ENCODE results near the gene MCCC2. TPM values are rescaled to one million over a fixed set of nuclear protein-coding genes. Genes with fewer than 3 reads are reported as not detected.
"Not testable (repeated sequence)": the region's sequence is repeated elsewhere in the genome, so short reads cannot be mapped to it uniquely, and the experiment has no call there.

Gene MCCC2
- total RNA-seq, 2 donors from 2014 or later: 42.4 to 48.4 TPM

DNA sequence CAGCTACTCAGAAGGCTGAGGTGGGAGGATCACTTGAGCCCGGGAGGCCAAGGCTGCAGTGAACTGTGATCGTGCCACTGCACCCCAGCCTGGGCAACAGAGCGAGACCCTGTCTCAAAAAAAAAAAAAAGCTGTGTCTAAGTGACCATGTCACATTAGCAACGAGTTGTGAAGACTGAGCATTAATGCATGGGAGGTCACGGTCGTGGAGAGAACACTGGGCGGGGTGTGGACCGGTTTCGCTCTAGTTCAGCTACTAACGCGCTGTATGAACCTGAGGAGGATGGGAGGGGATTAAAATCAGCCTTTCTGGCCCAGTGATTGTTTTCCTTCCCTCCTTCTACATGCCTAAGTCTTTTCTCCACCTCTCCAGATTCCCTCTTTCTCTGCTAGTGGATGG, 75.2 kb downstream of the MCCC2 start:
- Histone ChIP-seq H3K9me3 (ENCODE audit: control insufficient read depth, low read length) (no peaks in the 10 kb centered on the region), H3K27me3 (ENCODE audit: control insufficient read depth, insufficient read depth, low read length, poor library complexity, severe bottlenecking) (no peaks in the 10 kb centered on the region), H3K4me3 (ENCODE audit: low read length) (no peak overlapping the region), H3K27ac (ENCODE audit: low read depth, low read length) (no peak overlapping the region), H3K4me1 (ENCODE audit: control insufficient read depth, insufficient read depth, low read length) (no peaks in the 10 kb centered on the region), H3K36me3 (ENCODE audit: control insufficient read depth, insufficient read depth, low read length) (peaks cover 3% of the 10 kb centered on the region), H3K9ac (ENCODE audit: extremely low read depth, low read length, poor library complexity, severe bottlenecking) (no peak overlapping the region)
- H3K27me3 Mint-ChIP-seq (ENCODE audit: insufficient read depth): no peaks in the 10 kb centered on the region
- H3K27ac Mint-ChIP-seq: no peak overlapping the region
- 95 to 96% methylated on average over 4 to 11 of the region's 11 CpGs for WGBS, 2 experiments (ENCODE audit: insufficient coverage in 1 of 2, insufficient read length in 1 of 2)
- DNase-seq: no peak
- no peaks in the 10 kb centered on the region for H3K9me3 Mint-ChIP-seq
- peaks cover 8% of the 10 kb centered on the region for H3K4me1 Mint-ChIP-seq
- H3K36me3 Mint-ChIP-seq (ENCODE audit: low read depth): peaks cover 10% of the 10 kb centered on the region
- H3K4me3 Mint-ChIP-seq: no peak overlapping the region
- no peak for TF ChIP-seq CTCF (conservative IDR thresholded peaks at IDR 0.05)

DNA sequence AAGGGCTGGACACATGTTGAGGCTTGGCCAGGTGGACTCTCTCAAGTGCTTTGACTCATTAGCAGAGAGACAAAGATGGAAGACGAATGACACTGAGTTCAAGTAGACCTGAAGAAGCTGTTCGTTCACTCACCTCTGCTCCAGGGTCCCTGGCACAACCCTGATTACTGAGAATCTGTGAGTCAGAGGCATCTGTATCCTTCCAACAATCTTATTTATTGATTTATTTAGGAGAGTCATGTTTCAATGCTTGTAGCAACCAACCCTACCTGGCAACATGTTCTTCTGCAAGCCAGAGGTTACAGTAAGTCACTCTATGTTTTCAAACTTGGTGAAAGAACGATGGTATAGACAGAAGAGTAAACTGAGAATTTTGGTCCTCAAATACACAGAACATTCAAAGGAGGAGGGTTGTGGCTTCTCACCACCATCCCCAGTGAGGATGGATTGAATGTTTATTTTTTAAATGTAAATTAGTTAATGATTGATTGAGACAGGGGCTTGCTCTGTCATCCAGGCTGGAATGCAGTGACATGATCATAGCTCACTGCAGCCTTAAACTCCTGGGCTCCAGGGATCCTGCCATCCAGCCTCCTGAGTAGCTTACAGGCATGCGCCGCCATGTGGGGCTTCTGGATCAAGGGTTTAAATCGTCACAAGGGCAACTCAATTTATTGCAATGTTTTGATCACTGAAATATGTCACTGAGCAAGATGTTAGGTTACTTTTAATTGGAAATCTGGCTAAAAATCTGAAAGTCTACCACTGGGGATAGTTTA, 76.2 kb downstream of the MCCC2 start:
- no peak overlapping the region for H3K4me3 ChIP-seq (ENCODE audit: low read length)
- H3K27me3 ChIP-seq (ENCODE audit: control insufficient read depth, insufficient read depth, low read length, poor library complexity, severe bottlenecking): no peaks in the 10 kb centered on the region
- Mint-ChIP-seq H3K9me3 (no peaks in the 10 kb centered on the region), H3K36me3 (ENCODE audit: low read depth) (peaks cover under 1% of the 10 kb centered on the region), H3K4me1 (no peaks in the 10 kb centered on the region), H3K27ac (no peak overlapping the region), H3K4me3 (no peak overlapping the region), H3K27me3 (ENCODE audit: insufficient read depth) (no peaks in the 10 kb centered on the region)
- 87 to 90% methylated on average over 6 of the region's 6 CpGs for WGBS, 2 experiments (ENCODE audit: insufficient coverage in 1 of 2, insufficient read length in 1 of 2)
- no peaks in the 10 kb centered on the region for H3K36me3 ChIP-seq (ENCODE audit: control insufficient read depth, insufficient read depth, low read length)
- no peak overlapping the region for H3K9ac ChIP-seq (ENCODE audit: extremely low read depth, low read length, poor library complexity, severe bottlenecking)
- no peaks in the 10 kb centered on the region for H3K9me3 ChIP-seq (ENCODE audit: control insufficient read depth, low read length)
- DNase-seq: no peak
- H3K4me1 ChIP-seq (ENCODE audit: control insufficient read depth, insufficient read depth, low read length): no peaks in the 10 kb centered on the region
- no peak for TF ChIP-seq CTCF (conservative IDR thresholded peaks at IDR 0.05)
- H3K27ac ChIP-seq (ENCODE audit: low read depth, low read length): no peak overlapping the region

DNA sequence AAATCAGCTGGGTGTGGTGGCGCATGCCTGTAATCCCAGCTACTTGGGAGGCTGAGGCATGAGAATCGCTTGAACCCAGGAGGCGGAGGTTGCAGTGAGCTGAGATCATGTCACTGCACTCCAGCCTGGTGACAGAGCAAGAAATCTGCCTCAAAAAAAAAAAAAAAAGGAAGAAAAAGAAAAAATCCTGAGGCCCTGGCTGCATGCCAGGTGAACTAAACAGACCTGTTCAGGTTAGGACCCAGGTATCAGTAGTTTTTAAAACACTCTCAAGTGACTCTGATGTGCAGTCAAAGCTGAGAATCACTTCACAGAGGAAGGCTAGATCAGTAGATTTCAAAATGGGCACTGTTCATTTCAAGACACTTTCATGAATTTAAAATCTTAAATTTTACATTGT, 77.5 kb downstream of the MCCC2 start:
- H3K36me3 ChIP-seq (ENCODE audit: control insufficient read depth, insufficient read depth, low read length); H3K27ac Mint-ChIP-seq; H3K9ac ChIP-seq (ENCODE audit: extremely low read depth, low read length, poor library complexity, severe bottlenecking); H3K4me3 ChIP-seq (ENCODE audit: low read length); H3K9me3 ChIP-seq (ENCODE audit: control insufficient read depth, low read length); H3K9me3 Mint-ChIP-seq; H3K27me3 Mint-ChIP-seq (ENCODE audit: insufficient read depth); H3K4me1 Mint-ChIP-seq; H3K4me1 ChIP-seq (ENCODE audit: control insufficient read depth, insufficient read depth, low read length); H3K27ac ChIP-seq (ENCODE audit: low read depth, low read length); H3K4me3 Mint-ChIP-seq; H3K27me3 ChIP-seq (ENCODE audit: control insufficient read depth, insufficient read depth, low read length, poor library complexity, severe bottlenecking); H3K36me3 Mint-ChIP-seq (ENCODE audit: low read depth); DNase-seq: not testable (repeated sequence)
- 97 to 100% methylated on average over 1 to 3 of the region's 3 CpGs for WGBS, 2 experiments (ENCODE audit: insufficient coverage in 1 of 2, insufficient read length in 1 of 2)

All from endodermal cell (in vitro differentiated cells).